HFF-Myc (cell line): ENCODE results near the gene AREL1.

Experiments
- DNase-seq: peaks from one replicate; pipeline ENCODE4 v3.0.0-alpha.2; 2011; ENCODE audit warnings: low read depth; ENCODE audit errors: extremely low read depth
- H3K4me3 ChIP-seq: replicated peaks from 2 replicates; pipeline ENCODE4 v1.5.1; 2011; ENCODE audit warnings: low read depth, mild to moderate bottlenecking, control low read depth, low read length
- CTCF ChIP-seq: IDR thresholded peaks from 2 replicates; pipeline ENCODE4 v1.5.1; 2012; ENCODE audit warnings: mild to moderate bottlenecking, low read depth, low read length, control low read depth; ENCODE audit errors: missing control alignments

AREL1 gene

GRCh38 chr14:74620497-74620921 is 92.4 kb downstream of the AREL1 start:
- peak; percentile 81 for DNase-seq
- TF ChIP-seq CTCF, result no peak
- H3K4me3 ChIP-seq, result no peak overlapping the region

- H3K4me3 ChIP-seq, result no peak overlapping the region
- TF ChIP-seq CTCF, result no peak
- peak; percentile 75 for DNase-seq
These were observed 93.2 kb downstream of the AREL1 start for GRCh38 chr14:74619672-74620131.

- DNase-seq, result peak; percentile 77
- H3K4me3 ChIP-seq, result no peak overlapping the region
- TF ChIP-seq CTCF, result no peak
These were observed 94.6 kb downstream of the AREL1 start for GRCh38 chr14:74618078-74618952.

- DNase-seq, result no peak
- TF ChIP-seq CTCF, result no peak
- H3K4me3 ChIP-seq, result no peak overlapping the region
These were observed 95.7 kb downstream of the AREL1 start for GRCh38 chr14:74616996-74617700.

GRCh38 chr14:74616507-74616906 is 96.4 kb downstream of the AREL1 start:
- DNase-seq, result no peak
- no peak for TF ChIP-seq CTCF
- H3K4me3 ChIP-seq, result no peak overlapping the region

- TF ChIP-seq CTCF, result no peak
- no peak overlapping the region for H3K4me3 ChIP-seq
- no peak for DNase-seq
These were observed 97.1 kb downstream of the AREL1 start for GRCh38 chr14:74615735-74616134.
